Measurements from ENCODE around the gene DLG4. TPM values are rescaled to one million over a fixed set of nuclear protein-coding genes. Genes with fewer than 3 reads are reported as not detected.
A peak's percentile ranks its signal among the peaks of the same experiment; 100 is the strongest.

Gene DLG4
- total RNA-seq, 1 experiment from 2014 or later, result 59.7 TPM

- H3K27me3 Mint-ChIP-seq (ENCODE audit: low read depth), result no peaks in the 10 kb centered on the region
- H3K4me1 Mint-ChIP-seq, result peaks cover 8% of the 10 kb centered on the region
- CTCF ChIA-PET, result interaction anchor here (1.2 kb wide), 1 partner anchor 38 kb away, joined by 3 read pairs; no protein-coding TSS in a partner anchor
- H3K4me3 Mint-ChIP-seq, result peak overlapping the region; percentile 34
- peak; percentile 99 for TF ChIP-seq GABPB1 (CRISPR knock-in tag; IDR thresholded peaks at IDR 0.05)
- no peak for TF ChIP-seq ZMAT4 (CRISPR knock-in tag; IDR thresholded peaks at IDR 0.05)
- no peak for TF ChIP-seq OVOL2 (CRISPR knock-in tag; IDR thresholded peaks at IDR 0.05; ENCODE audit: borderline replicate concordance)
- TF ChIP-seq ATF6 (CRISPR knock-in tag; IDR thresholded peaks at IDR 0.05), result no peak
- 0 out of 2 replicates have a peak, but pooled peaks have one; percentile 29 for TF ChIP-seq IRF1 (CRISPR knock-in tag; IDR thresholded peaks at IDR 0.05)
- TF ChIP-seq, protein P1, sequence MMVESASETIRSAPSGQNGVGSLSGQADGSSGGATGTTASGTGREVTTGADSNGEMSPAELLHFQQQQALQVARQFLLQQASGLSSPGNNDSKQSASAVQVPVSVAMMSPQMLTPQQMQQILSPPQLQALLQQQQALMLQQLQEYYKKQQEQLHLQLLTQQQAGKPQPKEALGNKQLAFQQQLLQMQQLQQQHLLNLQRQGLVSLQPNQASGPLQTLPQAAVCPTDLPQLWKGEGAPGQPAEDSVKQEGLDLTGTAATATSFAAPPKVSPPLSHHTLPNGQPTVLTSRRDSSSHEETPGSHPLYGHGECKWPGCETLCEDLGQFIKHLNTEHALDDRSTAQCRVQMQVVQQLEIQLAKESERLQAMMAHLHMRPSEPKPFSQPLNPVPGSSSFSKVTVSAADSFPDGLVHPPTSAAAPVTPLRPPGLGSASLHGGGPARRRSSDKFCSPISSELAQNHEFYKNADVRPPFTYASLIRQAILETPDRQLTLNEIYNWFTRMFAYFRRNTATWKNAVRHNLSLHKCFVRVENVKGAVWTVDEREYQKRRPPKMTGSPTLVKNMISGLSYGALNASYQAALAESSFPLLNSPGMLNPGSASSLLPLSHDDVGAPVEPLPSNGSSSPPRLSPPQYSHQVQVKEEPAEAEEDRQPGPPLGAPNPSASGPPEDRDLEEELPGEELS (CRISPR knock-in tag; IDR thresholded peaks at IDR 0.05), result no peak
- H3K27ac Mint-ChIP-seq, result peak overlapping the region; percentile 70
- DNase-seq (ENCODE audit: low spot score) (no peak), ATAC-seq (no peak)
- POLR2A ChIA-PET, result interaction anchor here (0.7 kb wide), 1 partner anchor 35 kb away, joined by 3 read pairs; no protein-coding TSS in a partner anchor
- no peaks in the 10 kb centered on the region for H3K9me3 Mint-ChIP-seq
- H3K36me3 Mint-ChIP-seq, result peaks cover 29% of the 10 kb centered on the region
These were observed 39.3 kb upstream of the DLG4 start for GRCh38 chr17:7258731-7259554.

DNA sequence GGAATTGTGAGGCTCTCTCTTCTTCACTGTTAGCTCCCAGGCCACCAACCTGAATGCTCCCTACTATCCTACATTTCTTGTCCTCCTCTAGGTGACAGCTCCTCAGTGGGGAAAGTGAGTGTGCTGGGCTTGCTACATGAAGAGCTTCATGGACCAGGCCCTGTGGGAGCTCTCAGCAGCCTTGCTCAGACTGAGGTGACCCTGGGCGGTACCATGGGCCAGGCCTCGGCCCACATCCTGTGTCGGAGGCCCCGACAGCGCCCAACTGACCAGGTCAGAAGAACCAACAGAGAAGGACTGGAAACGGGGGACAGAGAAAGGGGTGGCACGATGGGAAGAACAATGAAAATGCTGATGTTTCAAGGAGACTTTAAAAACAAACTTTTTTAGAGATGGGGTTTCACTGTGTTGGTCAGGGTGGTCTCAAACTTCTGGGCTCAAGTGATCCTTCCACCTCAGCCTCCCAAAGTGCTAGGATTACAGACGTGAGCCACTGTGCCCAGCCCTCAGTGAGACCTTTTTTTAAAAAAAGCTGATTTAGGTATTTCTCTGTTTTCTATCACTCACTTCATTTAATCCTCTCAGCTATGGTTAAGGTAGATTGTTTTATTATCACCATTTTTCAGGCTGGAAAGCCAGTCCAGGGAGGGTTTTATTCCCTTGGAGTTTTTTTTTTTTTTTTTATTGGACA lies 37.3 kb upstream of the DLG4 start:
- Mint-ChIP-seq H3K27me3 (ENCODE audit: low read depth) (no peaks in the 10 kb centered on the region), H3K4me1 (peaks cover 11% of the 10 kb centered on the region), H3K36me3 (peaks cover 35% of the 10 kb centered on the region), H3K9me3 (no peaks in the 10 kb centered on the region), H3K27ac (peak overlapping the region; percentile 92; the same call in 1 of the 2 replicates), H3K4me3 (no peak overlapping the region)
- ChIA-PET POLR2A (interaction anchor here (1.0 to 1.3 kb wide), 5 partner anchors 9 to 36 kb away, joined by 3 read pairs; partner anchors contain the start of genes DVL2 and PHF23), CTCF (interaction anchor here (0.6 to 1.3 kb wide), 3 partner anchors 26 to 94 kb away, joined by 3 to 7 read pairs (median 3); no protein-coding TSS in a partner anchor)
- TF ChIP-seq NFATC4 (CRISPR knock-in tag; IDR thresholded peaks at IDR 0.05) (no peak), HMGXB4 (CRISPR knock-in tag; IDR thresholded peaks at IDR 0.05) (no peak)
- TF ChIP-seq, protein P2, sequence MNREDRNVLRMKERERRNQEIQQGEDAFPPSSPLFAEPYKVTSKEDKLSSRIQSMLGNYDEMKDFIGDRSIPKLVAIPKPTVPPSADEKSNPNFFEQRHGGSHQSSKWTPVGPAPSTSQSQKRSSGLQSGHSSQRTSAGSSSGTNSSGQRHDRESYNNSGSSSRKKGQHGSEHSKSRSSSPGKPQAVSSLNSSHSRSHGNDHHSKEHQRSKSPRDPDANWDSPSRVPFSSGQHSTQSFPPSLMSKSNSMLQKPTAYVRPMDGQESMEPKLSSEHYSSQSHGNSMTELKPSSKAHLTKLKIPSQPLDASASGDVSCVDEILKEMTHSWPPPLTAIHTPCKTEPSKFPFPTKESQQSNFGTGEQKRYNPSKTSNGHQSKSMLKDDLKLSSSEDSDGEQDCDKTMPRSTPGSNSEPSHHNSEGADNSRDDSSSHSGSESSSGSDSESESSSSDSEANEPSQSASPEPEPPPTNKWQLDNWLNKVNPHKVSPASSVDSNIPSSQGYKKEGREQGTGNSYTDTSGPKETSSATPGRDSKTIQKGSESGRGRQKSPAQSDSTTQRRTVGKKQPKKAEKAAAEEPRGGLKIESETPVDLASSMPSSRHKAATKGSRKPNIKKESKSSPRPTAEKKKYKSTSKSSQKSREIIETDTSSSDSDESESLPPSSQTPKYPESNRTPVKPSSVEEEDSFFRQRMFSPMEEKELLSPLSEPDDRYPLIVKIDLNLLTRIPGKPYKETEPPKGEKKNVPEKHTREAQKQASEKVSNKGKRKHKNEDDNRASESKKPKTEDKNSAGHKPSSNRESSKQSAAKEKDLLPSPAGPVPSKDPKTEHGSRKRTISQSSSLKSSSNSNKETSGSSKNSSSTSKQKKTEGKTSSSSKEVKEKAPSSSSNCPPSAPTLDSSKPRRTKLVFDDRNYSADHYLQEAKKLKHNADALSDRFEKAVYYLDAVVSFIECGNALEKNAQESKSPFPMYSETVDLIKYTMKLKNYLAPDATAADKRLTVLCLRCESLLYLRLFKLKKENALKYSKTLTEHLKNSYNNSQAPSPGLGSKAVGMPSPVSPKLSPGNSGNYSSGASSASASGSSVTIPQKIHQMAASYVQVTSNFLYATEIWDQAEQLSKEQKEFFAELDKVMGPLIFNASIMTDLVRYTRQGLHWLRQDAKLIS (CRISPR knock-in tag; IDR thresholded peaks at IDR 0.05; ENCODE audit: borderline replicate concordance), result no peak
- ATAC-seq (no peak), DNase-seq (ENCODE audit: low spot score) (no peak)
